IPS-20b (cell line): ENCODE measurements around the gene MANBA.
A peak's percentile ranks its signal among the peaks of the same experiment; 100 is the strongest.
"Not testable (repeated sequence)": the region's sequence is repeated elsewhere in the genome, so short reads cannot be mapped to it uniquely, and the experiment has no call there.

ENCODE experiments used
- H3K27ac ChIP-seq: one replicate; pipeline ENCODE4 v1.5.1; 2013; ENCODE audit warnings: low read length
- H3K27me3 ChIP-seq: 2 replicates; pipeline ENCODE4 v1.6.1; 2013; ENCODE audit warnings: mild to moderate bottlenecking, low read length, inconsistent platforms; ENCODE audit not compliant: insufficient read depth
- H3K36me3 ChIP-seq: 2 replicates; pipeline ENCODE4 v1.6.1; 2013; ENCODE audit warnings: low read depth, mild to moderate bottlenecking, inconsistent platforms, low read length, moderate library complexity; ENCODE audit not compliant: insufficient read depth
- H3K4me1 ChIP-seq: 2 replicates; pipeline ENCODE4 v1.6.1; 2013; ENCODE audit warnings: mild to moderate bottlenecking, control low read depth, inconsistent platforms, low read length, moderate library complexity; ENCODE audit not compliant: insufficient read depth
- H3K4me3 ChIP-seq: 2 replicates; pipeline ENCODE4 v1.5.1; 2013; ENCODE audit warnings: mild to moderate bottlenecking, low read length, inconsistent platforms
- H3K9ac ChIP-seq: 2 replicates; pipeline ENCODE4 v1.6.1; 2013; ENCODE audit warnings: low read depth, mild to moderate bottlenecking, inconsistent platforms, low read length, moderate library complexity
- H3K9me3 ChIP-seq: 2 replicates; pipeline ENCODE4 v1.6.1; 2013; ENCODE audit warnings: mild to moderate bottlenecking, low read depth, low read length, inconsistent platforms; ENCODE audit not compliant: insufficient read depth

The MANBA gene

DNA sequence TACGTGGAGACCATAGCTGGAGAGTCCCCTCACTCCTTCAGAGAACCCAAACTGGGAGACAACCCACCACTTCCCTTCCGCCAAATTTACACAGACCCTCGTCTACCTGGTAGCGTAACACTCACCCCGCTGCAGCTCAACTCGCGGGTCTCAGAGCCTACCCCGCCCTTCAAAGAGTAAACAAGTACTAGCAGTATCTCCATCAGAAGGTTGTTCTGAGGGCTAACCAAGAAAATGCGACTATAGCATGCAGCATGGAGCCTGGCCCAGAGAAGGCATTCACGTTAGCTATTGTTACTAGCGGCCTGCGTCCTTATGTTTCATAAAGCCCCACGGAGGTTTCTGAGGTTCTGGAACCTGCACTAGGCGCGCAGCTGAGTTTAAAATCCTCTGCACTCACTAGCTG, 531 bp upstream of the MANBA start:
- Histone ChIP-seq H3K27ac (peak overlapping the region; percentile 2), H3K9ac (peak overlapping the region; percentile 84)

GRCh38 chr4:102759831-102760644, 730 bp downstream of the MANBA start:
- H3K4me3 ChIP-seq = peak overlapping the region; percentile 93
- peaks cover 23% of the 10 kb centered on the region; the same call in 1 of the 2 replicates for H3K27me3 ChIP-seq
- no peaks in the 10 kb centered on the region for H3K9me3 ChIP-seq
- peaks cover 10% of the 10 kb centered on the region; the same call in 1 of the 2 replicates for H3K4me1 ChIP-seq
- H3K27ac ChIP-seq = no peak overlapping the region
- no peaks in the 10 kb centered on the region for H3K36me3 ChIP-seq
- H3K9ac ChIP-seq = peak overlapping the region; percentile 84

More for the DNA sequence above, 531 bp upstream of the MANBA start:
- H3K27me3 ChIP-seq = peaks cover 23% of the 10 kb centered on the region; the same call in 1 of the 2 replicates
- H3K36me3 ChIP-seq = no peaks in the 10 kb centered on the region
- peak overlapping the region; percentile 93 for H3K4me3 ChIP-seq
- H3K9me3 ChIP-seq = no peaks in the 10 kb centered on the region
- H3K4me1 ChIP-seq = peaks cover 10% of the 10 kb centered on the region; the same call in 1 of the 2 replicates

- H3K27ac ChIP-seq = no peak overlapping the region
- no peaks in the 10 kb centered on the region for H3K9me3 ChIP-seq
- peaks cover 10% of the 10 kb centered on the region; the same call in 1 of the 2 replicates for H3K4me1 ChIP-seq
- H3K9ac ChIP-seq = no peak overlapping the region
- H3K27me3 ChIP-seq = peaks cover 23% of the 10 kb centered on the region; the same call in 1 of the 2 replicates
- no peaks in the 10 kb centered on the region for H3K36me3 ChIP-seq
- H3K4me3 ChIP-seq = no peak overlapping the region
Observed at GRCh38 chr4:102758241-102759160, 2.3 kb downstream of the MANBA start.

GRCh38 chr4:102757681-102758080, 3.1 kb downstream of the MANBA start:
- no peak overlapping the region for H3K27ac ChIP-seq
- no peak overlapping the region for H3K4me3 ChIP-seq
- H3K27me3 ChIP-seq = peaks cover 23% of the 10 kb centered on the region; the same call in 1 of the 2 replicates
- no peak overlapping the region for H3K9ac ChIP-seq
- no peaks in the 10 kb centered on the region for H3K36me3 ChIP-seq
- no peaks in the 10 kb centered on the region for H3K9me3 ChIP-seq
- H3K4me1 ChIP-seq = peaks cover 10% of the 10 kb centered on the region; the same call in 1 of the 2 replicates

- Histone ChIP-seq H3K4me1 (no peaks in the 10 kb centered on the region), H3K4me3 (no peak overlapping the region), H3K27me3 (no peaks in the 10 kb centered on the region), H3K9ac (no peak overlapping the region), H3K27ac (no peak overlapping the region), H3K36me3 (peaks cover 8% of the 10 kb centered on the region; the same call in 1 of the 2 replicates), H3K9me3 (no peaks in the 10 kb centered on the region)
Observed at GRCh38 chr4:102754044-102754443, 6.7 kb downstream of the MANBA start.

GRCh38 chr4:102751941-102752340, 8.8 kb downstream of the MANBA start:
- Histone ChIP-seq H3K4me1 (no peaks in the 10 kb centered on the region), H3K9ac (no peak overlapping the region), H3K36me3 (peaks cover 8% of the 10 kb centered on the region; the same call in 1 of the 2 replicates), H3K4me3 (no peak overlapping the region), H3K27ac (no peak overlapping the region), H3K9me3 (no peaks in the 10 kb centered on the region), H3K27me3 (no peaks in the 10 kb centered on the region)

GRCh38 chr4:102743352-102743751, 17.4 kb downstream of the MANBA start:
- H3K9ac ChIP-seq, H3K9me3 ChIP-seq, H3K27me3 ChIP-seq, H3K27ac ChIP-seq, H3K36me3 ChIP-seq, H3K4me1 ChIP-seq, H3K4me3 ChIP-seq: not testable (repeated sequence)

GRCh38 chr4:102738802-102739201, 22.0 kb downstream of the MANBA start:
- not testable (repeated sequence) for H3K4me1 ChIP-seq, H3K4me3 ChIP-seq, H3K27ac ChIP-seq, H3K9ac ChIP-seq, H3K36me3 ChIP-seq, H3K9me3 ChIP-seq, H3K27me3 ChIP-seq

- H3K36me3 ChIP-seq = no peaks in the 10 kb centered on the region
- H3K27ac ChIP-seq = no peak overlapping the region
Observed at GRCh38 chr4:102736636-102737549, 23.9 kb downstream of the MANBA start.

DNA sequence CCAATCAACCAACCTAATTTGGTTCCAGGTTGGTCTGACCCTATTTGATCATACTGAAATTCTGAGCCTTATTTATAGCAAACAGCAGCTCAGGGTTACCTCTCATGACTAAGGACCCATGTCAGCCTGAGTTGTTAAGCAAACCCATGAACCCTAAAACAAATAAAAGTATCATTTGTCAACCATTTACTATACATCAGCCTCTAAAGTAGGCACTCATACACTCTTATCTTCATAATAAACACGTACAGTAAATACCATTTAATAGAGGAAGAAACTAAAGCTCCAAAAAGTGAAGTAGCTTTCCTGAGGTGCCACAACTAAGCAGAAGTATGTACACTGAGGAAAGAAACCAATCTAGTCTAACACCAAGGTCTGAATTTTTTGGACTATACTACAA, 25.2 kb downstream of the MANBA start:
- Histone ChIP-seq H3K4me1 (peaks cover 6% of the 10 kb centered on the region), H3K9ac (no peak overlapping the region), H3K27me3 (no peaks in the 10 kb centered on the region), H3K4me3 (no peak overlapping the region), H3K36me3 (no peaks in the 10 kb centered on the region), H3K9me3 (no peaks in the 10 kb centered on the region), H3K27ac (no peak overlapping the region)

More at GRCh38 chr4:102736636-102737549, 23.9 kb downstream of the MANBA start:
- Histone ChIP-seq H3K27me3 (no peaks in the 10 kb centered on the region), H3K4me1 (peaks cover 6% of the 10 kb centered on the region), H3K9me3 (no peaks in the 10 kb centered on the region), H3K4me3 (no peak overlapping the region), H3K9ac (no peak overlapping the region)
